Measurements from ENCODE around the gene SYT15. TPM values are rescaled to one million over a fixed set of nuclear protein-coding genes. Genes with fewer than 3 reads are reported as not detected.
"Not testable (repeated sequence)": the region's sequence is repeated elsewhere in the genome, so short reads cannot be mapped to it uniquely, and the experiment has no call there.

SYT15 gene
- total RNA-seq, 4 donors from 2014 or later: 0.18 to 4.1 (median 0.46) TPM

GRCh38 chr10:46630816-46631215, 51.9 kb downstream of the SYT15 start:
- not testable (repeated sequence) for H3K36me3 ChIP-seq, H3K27me3 ChIP-seq, DNase-seq, H3K4me1 ChIP-seq, H3K9me3 ChIP-seq, H3K27ac ChIP-seq, H3K4me3 ChIP-seq

GRCh38 chr10:46631683-46632082, 52.8 kb downstream of the SYT15 start:
- H3K27me3 ChIP-seq, H3K9me3 ChIP-seq, H3K4me1 ChIP-seq, DNase-seq, H3K36me3 ChIP-seq, H3K4me3 ChIP-seq, H3K27ac ChIP-seq: not testable (repeated sequence)

- H3K9me3 ChIP-seq, H3K27ac ChIP-seq, H3K27me3 ChIP-seq, H3K4me1 ChIP-seq, DNase-seq, H3K36me3 ChIP-seq: not testable (repeated sequence)
- H3K4me3 ChIP-seq: peak overlapping the region in 1 of 4 donors; percentile 23
Measured at GRCh38 chr10:46634698-46635097, 55.8 kb downstream of the SYT15 start.

GRCh38 chr10:46635364-46635959, 56.5 kb downstream of the SYT15 start:
- not testable (repeated sequence) for H3K4me1 ChIP-seq, H3K9me3 ChIP-seq, H3K27me3 ChIP-seq, H3K36me3 ChIP-seq, DNase-seq
- Histone ChIP-seq H3K4me3 (peak overlapping the region; percentile 24 to 45 (median 38)), H3K27ac (peak overlapping the region in 1 of 4 donors; percentile 52)

- not testable (repeated sequence) for H3K9me3 ChIP-seq, H3K36me3 ChIP-seq, H3K27me3 ChIP-seq, H3K27ac ChIP-seq, DNase-seq, H3K4me1 ChIP-seq, H3K4me3 ChIP-seq
Measured at GRCh38 chr10:46640005-46640404, 61.1 kb downstream of the SYT15 start.

Other genes with a start within 250 kb of the SYT15 start
- not detected for gene ANXA8L1, start 203.4 kb upstream of the SYT15 start, total RNA-seq
- 1 to 10 TPM in 2 of 4 donors, not detected in 2; 1.5 to 1.9 TPM for gene NPY4R, start 113.2 kb upstream of the SYT15 start, total RNA-seq
- gene GPRIN2, start 22.5 kb upstream of the SYT15 start, total RNA-seq: 10 to 100 TPM in 3 of 4 donors, 1 to 10 TPM in 1; 6.6 to 79.9 (median 54.7) TPM

Data from Peyer's patch (tissue), 4 donors.